ENCODE data around the gene EPHA2. TPM values are rescaled to one million over a fixed set of nuclear protein-coding genes. Genes with fewer than 3 reads are reported as not detected.

Gene EPHA2
- total RNA-seq, 2 experiments from 2014 or later, result 0.22 TPM; not detected in 1

- POLR2A ChIA-PET, result no interaction called here
- H3K27ac Mint-ChIP-seq, result no peak overlapping the region
- DNase-seq, result no peak
These were observed 27.5 kb downstream of the EPHA2 start for GRCh38 chr1:16128338-16128741.

DNA sequence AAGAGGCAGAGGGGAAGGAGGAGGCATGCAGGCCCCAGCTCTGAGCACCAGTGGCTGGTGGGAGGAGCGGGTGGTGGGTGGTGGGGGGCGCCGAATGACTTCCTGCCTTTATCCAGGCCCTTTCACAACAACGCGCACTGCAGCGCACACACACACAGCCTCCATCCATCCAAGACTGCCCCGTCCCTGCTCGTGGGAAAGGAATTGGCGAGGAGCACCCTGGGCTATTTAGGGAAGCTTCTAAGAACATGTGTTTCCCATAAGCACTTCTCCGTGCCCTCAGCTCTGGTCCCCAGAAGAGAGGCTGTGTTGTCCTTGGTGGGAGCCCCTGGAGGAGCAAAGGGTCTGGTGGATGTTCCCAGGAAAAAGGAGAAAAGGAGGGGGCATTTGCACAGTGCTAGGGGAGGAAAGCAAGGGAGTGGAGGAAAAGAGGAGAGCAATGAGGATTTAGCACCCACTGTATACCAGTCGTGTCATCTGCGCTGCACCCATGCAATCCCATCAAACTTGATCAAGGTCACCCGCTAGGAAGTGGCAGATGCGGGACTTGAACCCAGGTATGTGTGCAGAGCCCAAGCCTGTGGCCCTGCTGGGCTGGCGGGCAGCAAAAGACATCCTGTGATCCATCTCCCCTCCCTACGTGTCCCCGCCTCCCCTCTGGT is 28.1 kb downstream of the EPHA2 start:
- H3K9me3 Mint-ChIP-seq, result no peaks in the 10 kb centered on the region
- DNase-seq (no peak), ATAC-seq (ENCODE audit: poor library complexity) (no peak)
- intact Hi-C loops (cut with DNase I, micrococcal nuclease), result no loop called here
- TF ChIP-seq CTCF (IDR thresholded peaks at IDR 0.05), result no peak
- no peak overlapping the region for H3K4me3 Mint-ChIP-seq
- H3K27me3 Mint-ChIP-seq, result no peaks in the 10 kb centered on the region
- H3K27me3 ChIP-seq (ENCODE audit: control insufficient read depth in 1 of 2, insufficient read depth in 2 of 2, low read length in 2 of 2), result no peaks in the 10 kb centered on the region
- H3K4me3 ChIP-seq (ENCODE audit: low read length), result no peak overlapping the region
- H3K4me1 ChIP-seq (ENCODE audit: insufficient read depth, low read length), result peaks cover 4% of the 10 kb centered on the region
- H3K4me1 Mint-ChIP-seq (ENCODE audit: low read depth), result peaks cover 4% of the 10 kb centered on the region
- H3K27ac Mint-ChIP-seq, result no peak overlapping the region
- ChIA-PET CTCF (no interaction called here), POLR2A (no interaction called here)
- H3K36me3 ChIP-seq (ENCODE audit: insufficient read depth, low read length), result no peaks in the 10 kb centered on the region
- no peak overlapping the region for H3K27ac ChIP-seq (ENCODE audit: low read depth in 1 of 2, low read length in 2 of 2)
- no peaks in the 10 kb centered on the region for H3K36me3 Mint-ChIP-seq (ENCODE audit: low read depth)
- H3K9me3 ChIP-seq (ENCODE audit: control insufficient read depth in 1 of 2, insufficient read depth in 1 of 2, low read length in 2 of 2), result no peaks in the 10 kb centered on the region

More at GRCh38 chr1:16128338-16128741, 27.5 kb downstream of the EPHA2 start:
- intact Hi-C loops (cut with DNase I, micrococcal nuclease), result no loop called here
- Histone ChIP-seq H3K4me3 (ENCODE audit: low read length) (no peak overlapping the region), H3K36me3 (ENCODE audit: insufficient read depth, low read length) (no peaks in the 10 kb centered on the region), H3K27me3 (ENCODE audit: control insufficient read depth in 1 of 2, insufficient read depth in 2 of 2, low read length in 2 of 2) (no peaks in the 10 kb centered on the region), H3K9me3 (ENCODE audit: control insufficient read depth in 1 of 2, insufficient read depth in 1 of 2, low read length in 2 of 2) (no peaks in the 10 kb centered on the region), H3K27ac (ENCODE audit: low read depth in 1 of 2, low read length in 2 of 2) (no peak overlapping the region), H3K4me1 (ENCODE audit: insufficient read depth, low read length) (no peaks in the 10 kb centered on the region)
- ATAC-seq (ENCODE audit: poor library complexity), result no peak
- Mint-ChIP-seq H3K27me3 (no peaks in the 10 kb centered on the region), H3K36me3 (ENCODE audit: low read depth) (no peaks in the 10 kb centered on the region), H3K9me3 (no peaks in the 10 kb centered on the region), H3K4me3 (no peak overlapping the region), H3K4me1 (ENCODE audit: low read depth) (no peaks in the 10 kb centered on the region)
- CTCF ChIA-PET, result no interaction called here
- no peak for TF ChIP-seq CTCF (IDR thresholded peaks at IDR 0.05)

DNA sequence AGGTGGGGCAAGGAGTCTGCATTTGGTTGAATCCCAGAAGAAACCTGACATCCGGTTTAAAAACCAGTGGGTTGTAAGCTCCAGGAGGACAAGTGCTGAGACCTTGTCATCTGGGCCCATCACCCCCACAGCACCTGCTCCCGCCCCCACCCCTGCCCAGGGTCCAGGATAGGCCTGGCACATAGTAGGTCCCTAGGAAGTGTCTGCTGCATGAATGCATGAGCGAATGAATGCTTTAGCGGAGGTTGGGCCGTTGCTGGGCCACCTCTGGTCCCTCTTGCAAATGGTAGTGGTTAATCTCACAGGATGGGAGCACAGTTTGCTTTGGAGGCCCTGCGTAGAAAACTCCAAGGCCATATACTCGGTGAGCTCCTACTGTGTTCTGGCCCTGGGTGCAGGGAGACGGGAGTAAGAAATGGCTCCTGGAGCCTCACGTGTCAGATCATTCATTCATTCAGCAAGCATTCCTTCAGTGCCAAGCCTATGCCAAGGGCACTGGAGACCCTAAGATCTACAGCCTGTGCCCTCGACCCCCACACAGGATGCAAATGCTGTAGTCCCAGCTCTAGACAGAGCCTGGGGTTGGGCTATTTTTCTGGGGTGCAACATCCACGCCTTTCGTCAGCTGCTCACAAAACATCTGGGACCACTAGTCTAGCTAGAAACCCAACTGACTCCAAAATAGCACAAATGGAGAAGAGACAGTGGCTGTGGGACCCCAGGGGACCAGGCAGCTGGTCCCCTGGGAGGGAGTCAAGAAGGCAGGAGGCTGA is 28.9 kb downstream of the EPHA2 start:
- H3K36me3 ChIP-seq (ENCODE audit: insufficient read depth, low read length), result no peaks in the 10 kb centered on the region

More for the DNA sequence above, 28.9 kb downstream of the EPHA2 start:
- Mint-ChIP-seq H3K36me3 (ENCODE audit: low read depth) (no peaks in the 10 kb centered on the region), H3K4me3 (no peak overlapping the region), H3K9me3 (no peaks in the 10 kb centered on the region), H3K27ac (no peak overlapping the region), H3K27me3 (no peaks in the 10 kb centered on the region), H3K4me1 (ENCODE audit: low read depth) (peaks cover 6% of the 10 kb centered on the region)
- ATAC-seq (ENCODE audit: poor library complexity), result no peak
- ChIA-PET CTCF (no interaction called here), POLR2A (no interaction called here)
- Histone ChIP-seq H3K27ac (ENCODE audit: low read depth in 1 of 2, low read length in 2 of 2) (no peak overlapping the region), H3K27me3 (ENCODE audit: control insufficient read depth in 1 of 2, insufficient read depth in 2 of 2, low read length in 2 of 2) (no peaks in the 10 kb centered on the region), H3K4me1 (ENCODE audit: insufficient read depth, low read length) (peaks cover 12% of the 10 kb centered on the region), H3K9me3 (ENCODE audit: control insufficient read depth in 1 of 2, insufficient read depth in 1 of 2, low read length in 2 of 2) (no peaks in the 10 kb centered on the region), H3K4me3 (ENCODE audit: low read length) (no peak overlapping the region)
- no peak for TF ChIP-seq CTCF (IDR thresholded peaks at IDR 0.05)
- intact Hi-C loops (cut with DNase I, micrococcal nuclease), result no loop called here
- no peak for DNase-seq

Measured in CD4-positive, alpha-beta T cell (primary cell).